Adrenal gland (tissue), 12 donors: ENCODE data around the gene FUT8. TPM values are rescaled to one million over a fixed set of nuclear protein-coding genes. Genes with fewer than 3 reads are reported as not detected.

Experiments used
- DNase-seq, 7 donors: peaks; one replicate each; pipeline ENCODE4 v3.0.0-alpha.2; 2019 to 2020
- H3K27ac ChIP-seq, 5 donors: fragments of 200-600 bp; sonication (generic) in 4 of 5; 1 replicate in 3 of 5; 2 replicates in 2 of 5; pipeline versions ENCODE4 v1.5.1 to v1.8.0; 2016 to 2020; ENCODE audit warnings: mild to moderate bottlenecking in 1 of 5
- H3K27me3 ChIP-seq: fragments of 200-600 bp; 2 replicates; pipeline ENCODE4 v1.8.0; 2021
- H3K36me3 ChIP-seq, 2 donors: fragments of 200-600 bp; replicated peaks in 1 of 2; 1 replicate in 1 of 2; 2 replicates in 1 of 2; pipeline versions ENCODE4 v1.5.1 to v1.8.0; 2018 to 2022
- H3K4me1 ChIP-seq, 2 donors: fragments of 200-600 bp; replicated peaks in 1 of 2; 1 replicate in 1 of 2; 2 replicates in 1 of 2; pipeline versions ENCODE4 v1.5.1 to v1.8.0; 2018 to 2021
- H3K4me3 ChIP-seq, 4 donors: fragments of 200-600 bp; sonication (generic) in 3 of 4; one replicate each; pipeline ENCODE4 v1.5.1; 2016 to 2018
- H3K9me3 ChIP-seq, 3 donors: fragments of 200-600 bp; sonication (generic) in 1 of 3; replicated peaks in 1 of 3; 1 replicate in 2 of 3; 2 replicates in 1 of 3; pipeline versions ENCODE4 v1.5.1 to v1.8.0; 2016 to 2021
- POLR2A ChIP-seq, 2 donors: fragments of 450-650 bp; IDR thresholded peaks; one replicate each; pipeline ENCODE4 v1.6.1; 2017; ENCODE audit warnings: antibody characterized with exemption in 2 of 2, mild to moderate bottlenecking in 2 of 2, moderate library complexity in 1 of 2
- WGBS, 4 donors: extraction: QIAGEN DNeasy Blood & Tissue Kit in 2 of 4; methylation state at CpG; one replicate each; pipeline versions ENCODE4 v1.1.5 to v1.1.7; 2013 to 2017; 5-methylcytosine and 5-hydroxymethylcytosine counted together
- intact Hi-C, 2 donors: fragments of 100-400 bp; cut with DNase I; formaldehyde crosslinking; loops; one replicate each; pipeline versions ENCODE4 v1.14.1 to v1.15.0; 2022 to 2023
- polyA plus RNA-seq, 3 donors: library from polyadenylated mRNA; stranded (reverse); fragments of 200-250 nt in 2 of 3; fragments of 350-450 nt in 1 of 3; fragmentation: Illumina TruSeq in 1 of 3; extraction: RNeasy Lipid Tissue Mini Kit (QIAGEN cat#74804) in 1 of 3; gene quantifications; one replicate each; pipeline ENCODE4 v1.2.3, GENCODE V29; 2013 to 2014
- total RNA-seq, 9 donors: library from RNA; depleted of rRNA in 4 of 9; stranded (reverse); fragments of >200 nt in 4 of 9; fragments of 120-200 nt in 1 of 9; fragmentation: NEBNext Ultra II Directional in 1 of 9; extraction: Animal tissue kit (Norgen Biotek cat#: 25700) in 1 of 9; gene quantifications; one replicate each; pipeline versions ENCODE4 v1.1.0 to v1.2.4, GENCODE V29; 2013 to 2023
- TF ChIP-seq, protein P1 (sequence below), 6 experiments: fragments of 450-650 bp in 4 of 6; fragments of 200-600 bp in 2 of 6; sonication (generic) in 1 of 6; IDR thresholded peaks; 1 replicate in 5 of 6; 2 replicates in 1 of 6; pipeline versions ENCODE4 v1.5.1 to v1.8.0; 2016 to 2021; ENCODE audit warnings: antibody characterized with exemption in 6 of 6, mild to moderate bottlenecking in 2 of 6, moderate library complexity in 1 of 6
- donor health status: healthy with polysubstance abuse.
- donor health status: Bipolar disorder and iron deficiency.
- donor health status: DM: yes; HTN: yes; CAD: no.
- donor health status: DM: no; HTN: no; CAD: no.
- donor health status: DM: no; HTN: no; CAD: no.
- donor health status: DM: yes; HTN: yes; CAD: no.

The FUT8 gene
- total and polyA plus RNA-seq, 12 donors, result 7.8 to 32.1 (median 21.1) TPM

DNA sequence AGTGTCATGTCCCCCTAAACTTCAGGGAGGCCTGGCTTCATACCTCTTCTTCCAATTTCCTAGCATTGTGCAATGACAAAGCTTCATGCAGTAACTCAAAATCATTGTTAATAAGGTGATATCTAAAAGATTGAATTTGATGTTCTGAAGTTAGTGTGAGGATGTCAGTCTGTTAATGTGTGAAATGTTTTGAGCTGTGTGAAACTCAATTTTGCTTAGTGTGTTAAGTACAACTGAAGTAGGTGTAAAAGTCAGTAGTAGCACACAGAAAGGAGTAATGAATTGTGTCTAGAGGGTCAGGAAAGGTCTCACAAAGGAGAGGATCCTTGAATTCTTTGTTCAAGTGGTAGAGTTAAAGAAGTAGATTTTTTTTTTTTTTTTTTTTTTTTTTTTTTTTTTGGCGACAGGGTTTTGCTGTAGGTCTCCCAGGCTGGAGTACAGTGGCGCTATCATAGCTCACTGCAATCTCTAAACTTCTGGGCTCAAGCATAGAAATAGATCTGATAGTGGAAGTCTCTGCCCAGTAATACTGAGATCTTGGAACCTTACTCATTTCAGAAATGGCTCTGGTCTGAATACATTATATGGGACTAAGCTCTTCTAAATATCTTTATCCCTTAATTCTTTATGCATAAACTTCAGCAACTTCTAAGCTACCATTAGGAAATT lies 63.9 kb downstream of the FUT8 start:
- DNase-seq, result no peak
- Histone ChIP-seq H3K9me3 (no peaks in the 10 kb centered on the region), H3K4me1 (peaks cover 0 to 5% of the 10 kb centered on the region in 2 donors), H3K36me3 (no peaks in the 10 kb centered on the region), H3K4me3 (no peak overlapping the region), H3K27me3 (no peaks in the 10 kb centered on the region), H3K27ac (no peak overlapping the region)
- TF ChIP-seq POLR2A (IDR thresholded peaks at IDR 0.05), result no peak
- TF ChIP-seq, protein P1, sequence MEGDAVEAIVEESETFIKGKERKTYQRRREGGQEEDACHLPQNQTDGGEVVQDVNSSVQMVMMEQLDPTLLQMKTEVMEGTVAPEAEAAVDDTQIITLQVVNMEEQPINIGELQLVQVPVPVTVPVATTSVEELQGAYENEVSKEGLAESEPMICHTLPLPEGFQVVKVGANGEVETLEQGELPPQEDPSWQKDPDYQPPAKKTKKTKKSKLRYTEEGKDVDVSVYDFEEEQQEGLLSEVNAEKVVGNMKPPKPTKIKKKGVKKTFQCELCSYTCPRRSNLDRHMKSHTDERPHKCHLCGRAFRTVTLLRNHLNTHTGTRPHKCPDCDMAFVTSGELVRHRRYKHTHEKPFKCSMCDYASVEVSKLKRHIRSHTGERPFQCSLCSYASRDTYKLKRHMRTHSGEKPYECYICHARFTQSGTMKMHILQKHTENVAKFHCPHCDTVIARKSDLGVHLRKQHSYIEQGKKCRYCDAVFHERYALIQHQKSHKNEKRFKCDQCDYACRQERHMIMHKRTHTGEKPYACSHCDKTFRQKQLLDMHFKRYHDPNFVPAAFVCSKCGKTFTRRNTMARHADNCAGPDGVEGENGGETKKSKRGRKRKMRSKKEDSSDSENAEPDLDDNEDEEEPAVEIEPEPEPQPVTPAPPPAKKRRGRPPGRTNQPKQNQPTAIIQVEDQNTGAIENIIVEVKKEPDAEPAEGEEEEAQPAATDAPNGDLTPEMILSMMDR (IDR thresholded peaks at IDR 0.05), result no peak
- intact Hi-C loops, result no loop called here
- 82 to 95% (median 88%) methylated on average over 2 of the region's 2 CpGs for WGBS, 4 donors

DNA sequence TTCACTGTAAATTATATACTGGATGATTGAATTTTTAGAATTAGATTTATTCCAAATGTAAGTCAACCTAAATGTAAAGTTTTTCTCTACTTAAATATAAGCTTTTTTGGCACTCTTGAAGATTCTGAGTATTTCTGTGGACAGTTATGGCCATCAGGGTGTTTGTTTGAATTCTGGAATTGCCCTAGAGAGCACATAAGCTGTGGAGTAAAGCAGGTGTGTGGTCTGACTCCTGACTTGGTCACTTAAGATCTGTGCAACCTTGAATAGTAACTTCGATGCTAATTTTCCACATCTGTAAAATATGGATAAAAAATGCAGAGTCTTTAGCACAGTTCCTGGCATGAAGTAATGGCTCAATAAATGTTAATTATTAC lies 64.4 kb downstream of the FUT8 start:
- intact Hi-C loops, result no loop called here
- Histone ChIP-seq H3K9me3 (no peaks in the 10 kb centered on the region), H3K27ac (no peak overlapping the region), H3K36me3 (no peaks in the 10 kb centered on the region), H3K27me3 (no peaks in the 10 kb centered on the region), H3K4me3 (no peak overlapping the region), H3K4me1 (peaks cover 0 to 3% of the 10 kb centered on the region in 2 donors)
- no peak for TF ChIP-seq POLR2A (IDR thresholded peaks at IDR 0.05)
- TF ChIP-seq, protein P1 (IDR thresholded peaks at IDR 0.05), result no peak
- 63 to 100% (median 73%) methylated on average over 1 of the region's 1 CpG for WGBS, 4 donors
- DNase-seq, result no peak

DNA sequence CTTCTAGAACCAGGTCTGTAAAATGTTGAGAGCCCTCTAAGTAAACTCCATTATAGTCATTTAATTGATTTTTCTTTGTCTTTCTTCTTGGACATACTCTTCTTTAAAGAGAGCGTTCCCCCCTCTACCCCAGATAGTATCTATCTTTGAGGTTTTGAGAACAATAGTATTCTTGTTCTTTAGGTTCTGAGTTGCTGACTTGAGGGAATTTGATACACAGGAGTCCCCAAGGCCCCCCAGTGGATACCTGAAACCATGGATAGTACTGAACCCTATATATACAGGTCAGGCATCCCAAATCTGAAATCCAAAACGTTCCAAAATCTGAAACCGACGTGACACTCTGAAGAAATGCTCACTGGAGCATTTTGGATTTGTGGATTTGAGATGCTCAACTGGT lies 65.5 kb downstream of the FUT8 start:
- no peak overlapping the region for H3K4me3 ChIP-seq
- no peak overlapping the region for H3K27ac ChIP-seq
- H3K36me3 ChIP-seq, result no peaks in the 10 kb centered on the region
- no peaks in the 10 kb centered on the region for H3K9me3 ChIP-seq
- intact Hi-C loops, result no loop called here
- TF ChIP-seq POLR2A (IDR thresholded peaks at IDR 0.05), result no peak
- TF ChIP-seq, protein P1 (IDR thresholded peaks at IDR 0.05), result no peak
- H3K27me3 ChIP-seq, result no peaks in the 10 kb centered on the region
- no peaks in the 10 kb centered on the region for H3K4me1 ChIP-seq
- WGBS, 4 donors, result 95 to 98% (median 96%) methylated on average over 4 of the region's 4 CpGs
- no peak for DNase-seq

DNA sequence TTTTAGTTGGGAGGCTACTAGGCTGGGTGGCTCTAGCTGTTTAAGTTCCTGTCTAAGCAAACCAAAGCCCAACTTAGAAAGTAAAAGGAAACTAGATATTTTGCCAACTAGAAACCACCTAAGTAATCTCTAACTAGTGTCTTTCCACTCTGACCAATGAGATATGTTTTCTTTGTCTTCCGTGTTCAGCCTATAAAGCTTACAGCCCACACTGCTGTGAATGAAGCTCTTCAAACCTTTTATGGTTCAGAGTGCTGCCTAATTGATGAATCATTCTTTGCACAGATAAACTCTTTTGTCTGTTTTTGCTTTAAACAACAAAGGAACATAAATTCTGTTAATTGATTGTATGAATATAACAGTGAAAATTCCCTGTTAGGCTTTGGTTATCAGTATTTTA lies 66.1 kb downstream of the FUT8 start:
- H3K4me1 ChIP-seq, result no peaks in the 10 kb centered on the region
- WGBS, 4 donors, result 74 to 86% (median 79%) methylated on average over 1 of the region's 1 CpG
- H3K4me3 ChIP-seq, result no peak overlapping the region
- H3K27me3 ChIP-seq, result no peaks in the 10 kb centered on the region
- no peaks in the 10 kb centered on the region for H3K9me3 ChIP-seq
- TF ChIP-seq, protein P1 (IDR thresholded peaks at IDR 0.05), result no peak
- TF ChIP-seq POLR2A (IDR thresholded peaks at IDR 0.05), result no peak
- DNase-seq, result no peak
- intact Hi-C loops, result no loop called here
- no peaks in the 10 kb centered on the region for H3K36me3 ChIP-seq
- no peak overlapping the region for H3K27ac ChIP-seq
